ENCODE measurements around the gene P2RY14.
A peak's percentile ranks its signal among the peaks of the same experiment; 100 is the strongest.
"Not testable (repeated sequence)": the region's sequence is repeated elsewhere in the genome, so short reads cannot be mapped to it uniquely, and the experiment has no call there.

P2RY14 gene

GRCh38 chr3:151256749-151257148 lies 21.6 kb downstream of the P2RY14 start:
- DNase-seq: no peak

- DNase-seq: no peak
Observed at GRCh38 chr3:151248772-151249337, 29.5 kb downstream of the P2RY14 start.

- DNase-seq: not testable (repeated sequence)
Observed at GRCh38 chr3:151242006-151242405, 36.3 kb downstream of the P2RY14 start.

- DNase-seq: no peak
Observed at GRCh38 chr3:151236736-151237135, 41.6 kb downstream of the P2RY14 start.

- DNase-seq: no peak
Observed at GRCh38 chr3:151236316-151236715, 42.0 kb downstream of the P2RY14 start.

- no peak for DNase-seq
Observed at GRCh38 chr3:151234825-151235224, 43.5 kb downstream of the P2RY14 start.

- no peak for DNase-seq
Observed at GRCh38 chr3:151232991-151233390, 45.4 kb downstream of the P2RY14 start.

- DNase-seq: not testable (repeated sequence)
Observed at GRCh38 chr3:151232403-151232802, 45.9 kb downstream of the P2RY14 start.

- peak; percentile 45 for DNase-seq
Observed at GRCh38 chr3:151230646-151231045, 47.7 kb downstream of the P2RY14 start.

- no peak for DNase-seq
Observed at GRCh38 chr3:151228666-151229040, 49.7 kb downstream of the P2RY14 start.

GRCh38 chr3:151227807-151228665 lies 50.3 kb downstream of the P2RY14 start:
- peak; percentile 87 for DNase-seq

- DNase-seq: no peak
Observed at GRCh38 chr3:151227266-151227806, 51.0 kb downstream of the P2RY14 start.

GRCh38 chr3:151226825-151227224 lies 51.5 kb downstream of the P2RY14 start:
- DNase-seq: no peak

GRCh38 chr3:151226088-151226563 lies 52.2 kb downstream of the P2RY14 start:
- no peak for DNase-seq

- DNase-seq: no peak
Observed at GRCh38 chr3:151225040-151225975, 53.0 kb downstream of the P2RY14 start.

GRCh38 chr3:151224268-151224866 lies 54.0 kb downstream of the P2RY14 start:
- DNase-seq: no peak

GRCh38 chr3:151219056-151219455 lies 59.3 kb downstream of the P2RY14 start:
- no peak for DNase-seq

- DNase-seq: no peak
Observed at GRCh38 chr3:151218136-151218535, 60.2 kb downstream of the P2RY14 start.

- DNase-seq: no peak
Observed at GRCh38 chr3:151216641-151217607, 61.4 kb downstream of the P2RY14 start.

GRCh38 chr3:151214459-151214858 lies 63.9 kb downstream of the P2RY14 start:
- DNase-seq: no peak

- DNase-seq: no peak
Observed at GRCh38 chr3:151213881-151214280, 64.5 kb downstream of the P2RY14 start.

Measured in activated CD4-positive, alpha-beta T cell treated with anti-CD3 and anti-CD28 coated beads, Interleukin-2, amount 50 U/mL, for 16 hours (primary cell).